Type B pancreatic cell (in vitro differentiated cells): ENCODE measurements around the gene TNFSF13B. TPM values are rescaled to one million over a fixed set of nuclear protein-coding genes. Genes with fewer than 3 reads are reported as not detected.

Experiments used
- DNase-seq: peaks from one replicate; pipeline ENCODE4 v3.0.0; 2021; ENCODE audit warnings: mixed read lengths; ENCODE audit not compliant: unreplicated experiment; ENCODE audit errors: extremely low spot score
- H3K27ac Mint-ChIP-seq: 2 replicates; pipeline ENCODE4 v1.8.0; 2021; ENCODE audit warnings: mild to moderate bottlenecking, mixed read lengths
- H3K27me3 Mint-ChIP-seq: 2 replicates; pipeline ENCODE4 v1.8.0; 2021; ENCODE audit warnings: mixed read lengths
- H3K36me3 Mint-ChIP-seq: 2 replicates; pipeline ENCODE4 v1.8.0; 2021; ENCODE audit warnings: mixed read lengths
- H3K4me1 Mint-ChIP-seq: one replicate; pipeline ENCODE4 v1.8.0; 2021; ENCODE audit warnings: mixed read lengths; ENCODE audit not compliant: unreplicated experiment
- H3K4me3 Mint-ChIP-seq: 2 replicates; pipeline ENCODE4 v1.8.0; 2021; ENCODE audit warnings: mild to moderate bottlenecking, mixed read lengths
- H3K9me3 Mint-ChIP-seq: 2 replicates; pipeline ENCODE4 v1.8.0; 2021; ENCODE audit warnings: mixed read lengths
- CTCF ChIP-seq: fragments of 200-600 bp; sonication (generic); conservative IDR thresholded peaks from 2 replicates; pipeline ENCODE4 v1.5.0; 2021; ENCODE audit warnings: antibody characterized with exemption, mild to moderate bottlenecking
- total RNA-seq: library from RNA; stranded (reverse); gene quantifications from 2 replicates; pipeline ENCODE4 v1.2.1, GENCODE V29; 2021; ENCODE audit warnings: low replicate concordance

Gene TNFSF13B
- total RNA-seq, 1 donor from 2014 or later, result 1.8 TPM

GRCh38 chr13:108328848-108329247, 59.3 kb downstream of the TNFSF13B start:
- Mint-ChIP-seq H3K4me3 (no peak overlapping the region), H3K9me3 (no peaks in the 10 kb centered on the region), H3K27ac (no peak overlapping the region), H3K36me3 (no peaks in the 10 kb centered on the region), H3K27me3 (peaks cover 3% of the 10 kb centered on the region), H3K4me1 (no peaks in the 10 kb centered on the region)
- TF ChIP-seq CTCF, result no peak
- no peak for DNase-seq

GRCh38 chr13:108332791-108333190, 63.3 kb downstream of the TNFSF13B start:
- Mint-ChIP-seq H3K36me3 (no peaks in the 10 kb centered on the region), H3K27ac (no peak overlapping the region), H3K4me1 (no peaks in the 10 kb centered on the region), H3K9me3 (no peaks in the 10 kb centered on the region), H3K27me3 (peaks cover 18% of the 10 kb centered on the region), H3K4me3 (no peak overlapping the region)
- DNase-seq, result no peak
- TF ChIP-seq CTCF, result no peak

- Mint-ChIP-seq H3K4me1 (no peaks in the 10 kb centered on the region), H3K4me3 (no peak overlapping the region), H3K9me3 (no peaks in the 10 kb centered on the region), H3K27me3 (peaks cover 8% of the 10 kb centered on the region), H3K36me3 (no peaks in the 10 kb centered on the region), H3K27ac (no peak overlapping the region)
- peak; percentile 78 for TF ChIP-seq CTCF
- DNase-seq, result no peak
These were observed 73.1 kb downstream of the TNFSF13B start for GRCh38 chr13:108342369-108343289.

GRCh38 chr13:108345016-108345415, 75.5 kb downstream of the TNFSF13B start:
- H3K9me3 Mint-ChIP-seq, result no peaks in the 10 kb centered on the region
- H3K27me3 Mint-ChIP-seq, result no peaks in the 10 kb centered on the region
- no peaks in the 10 kb centered on the region for H3K36me3 Mint-ChIP-seq
- H3K27ac Mint-ChIP-seq, result no peak overlapping the region
- DNase-seq, result no peak
- TF ChIP-seq CTCF, result no peak
- H3K4me1 Mint-ChIP-seq, result no peaks in the 10 kb centered on the region
- no peak overlapping the region for H3K4me3 Mint-ChIP-seq

- Mint-ChIP-seq H3K9me3 (no peaks in the 10 kb centered on the region), H3K36me3 (no peaks in the 10 kb centered on the region), H3K27ac (no peak overlapping the region), H3K4me3 (no peak overlapping the region), H3K4me1 (no peaks in the 10 kb centered on the region), H3K27me3 (no peaks in the 10 kb centered on the region)
- TF ChIP-seq CTCF, result no peak
- DNase-seq, result no peak
These were observed 76.9 kb downstream of the TNFSF13B start for GRCh38 chr13:108346376-108346775.
